ENCODE data around the gene BAAT.

BAAT gene

GRCh38 chr9:101317735-101318134 is 67.1 kb downstream of the BAAT start:
- Histone ChIP-seq H4K20me1 (ENCODE audit: insufficient read depth) (no peaks in the 10 kb centered on the region), H3K36me3 (ENCODE audit: insufficient read depth) (no peaks in the 10 kb centered on the region), H2AFZ (ENCODE audit: low read depth) (no peak overlapping the region), H3K4me2 (no peak overlapping the region), H3K27me3 (ENCODE audit: insufficient read depth, low read depth) (no peaks in the 10 kb centered on the region), H3K4me3 (IDR thresholded peaks at IDR 0.05; ENCODE audit: insufficient read depth, low read depth, low read length) (no peak overlapping the region), H3K79me2 (ENCODE audit: insufficient read depth, low read depth) (no peaks in the 10 kb centered on the region), H3K9ac (no peak overlapping the region), H3K4me1 (ENCODE audit: low read depth, poor library complexity, severe bottlenecking) (no peaks in the 10 kb centered on the region), H3K27ac (no peak overlapping the region)
- TF ChIP-seq CTCF (conservative IDR thresholded peaks at IDR 0.05; ENCODE audit: low read depth, low read length) = no peak

DNA sequence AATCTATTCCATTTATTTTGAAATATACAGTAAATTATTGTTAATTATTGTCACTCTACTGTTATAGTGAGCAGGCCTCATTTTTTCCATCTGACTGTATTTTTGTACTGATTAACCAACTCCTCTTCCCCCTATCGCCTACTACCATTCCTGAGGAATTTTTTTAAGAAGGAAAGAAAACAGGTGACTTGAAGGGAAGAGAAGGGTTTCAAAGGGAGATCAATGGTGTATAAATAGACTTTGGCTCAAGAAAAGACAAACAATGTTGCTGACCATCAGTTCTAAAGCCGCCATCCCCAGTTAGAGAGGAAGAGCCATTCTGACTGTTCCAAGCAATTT is 69.7 kb downstream of the BAAT start:
- no peaks in the 10 kb centered on the region for H3K36me3 ChIP-seq (ENCODE audit: insufficient read depth)
- no peak overlapping the region for H3K27ac ChIP-seq
- H3K4me1 ChIP-seq (ENCODE audit: low read depth, poor library complexity, severe bottlenecking) = no peaks in the 10 kb centered on the region
- H3K79me2 ChIP-seq (ENCODE audit: insufficient read depth, low read depth) = no peaks in the 10 kb centered on the region
- no peak overlapping the region for H3K4me2 ChIP-seq
- no peaks in the 10 kb centered on the region for H4K20me1 ChIP-seq (ENCODE audit: insufficient read depth)
- no peak overlapping the region for H3K4me3 ChIP-seq (IDR thresholded peaks at IDR 0.05; ENCODE audit: insufficient read depth, low read depth, low read length)
- no peaks in the 10 kb centered on the region for H3K27me3 ChIP-seq (ENCODE audit: insufficient read depth, low read depth)
- H2AFZ ChIP-seq (ENCODE audit: low read depth) = no peak overlapping the region
- TF ChIP-seq CTCF (conservative IDR thresholded peaks at IDR 0.05; ENCODE audit: low read depth, low read length) = no peak
- no peak overlapping the region for H3K9ac ChIP-seq

GRCh38 chr9:101312661-101313060 is 72.1 kb downstream of the BAAT start:
- TF ChIP-seq CTCF (conservative IDR thresholded peaks at IDR 0.05; ENCODE audit: low read depth, low read length) = no peak
- Histone ChIP-seq H3K27me3 (ENCODE audit: insufficient read depth, low read depth) (no peaks in the 10 kb centered on the region), H3K4me2 (no peak overlapping the region), H3K4me1 (ENCODE audit: low read depth, poor library complexity, severe bottlenecking) (no peaks in the 10 kb centered on the region), H3K36me3 (ENCODE audit: insufficient read depth) (no peaks in the 10 kb centered on the region), H3K27ac (no peak overlapping the region), H2AFZ (ENCODE audit: low read depth) (no peak overlapping the region), H3K9ac (no peak overlapping the region), H3K79me2 (ENCODE audit: insufficient read depth, low read depth) (no peaks in the 10 kb centered on the region), H3K4me3 (IDR thresholded peaks at IDR 0.05; ENCODE audit: insufficient read depth, low read depth, low read length) (no peak overlapping the region), H4K20me1 (ENCODE audit: insufficient read depth) (no peaks in the 10 kb centered on the region)

GRCh38 chr9:101311758-101312420 is 72.9 kb downstream of the BAAT start:
- no peaks in the 10 kb centered on the region for H3K79me2 ChIP-seq (ENCODE audit: insufficient read depth, low read depth)
- H3K27ac ChIP-seq = no peak overlapping the region
- H3K9ac ChIP-seq = no peak overlapping the region
- H3K4me3 ChIP-seq (IDR thresholded peaks at IDR 0.05; ENCODE audit: insufficient read depth, low read depth, low read length) = no peak overlapping the region
- no peaks in the 10 kb centered on the region for H3K27me3 ChIP-seq (ENCODE audit: insufficient read depth, low read depth)
- H3K4me1 ChIP-seq (ENCODE audit: low read depth, poor library complexity, severe bottlenecking) = no peaks in the 10 kb centered on the region
- no peak overlapping the region for H3K4me2 ChIP-seq
- peak; percentile 87 for TF ChIP-seq CTCF (conservative IDR thresholded peaks at IDR 0.05; ENCODE audit: low read depth, low read length)
- H4K20me1 ChIP-seq (ENCODE audit: insufficient read depth) = no peaks in the 10 kb centered on the region
- H3K36me3 ChIP-seq (ENCODE audit: insufficient read depth) = no peaks in the 10 kb centered on the region
- H2AFZ ChIP-seq (ENCODE audit: low read depth) = peak overlapping the region; percentile 3; the same call in 1 of the 2 replicates

Data from KMS-11 (cell line).